Omental fat pad (tissue), 4 donors: ENCODE data around the gene TRIM28. TPM values are rescaled to one million over a fixed set of nuclear protein-coding genes. Genes with fewer than 3 reads are reported as not detected.

Experiments
- small RNA-seq: library from RNA; depleted of rRNA; stranded (forward); fragments of <200 nt; gene quantifications from one replicate; pipeline ENCODE3, GENCODE V24; 2016
- total RNA-seq, 4 donors: library from RNA; depleted of rRNA; stranded (reverse); fragments of >200 nt; gene quantifications; one replicate each; pipeline ENCODE4 v1.1.0, GENCODE V29; 2016

Gene TRIM28
- total RNA-seq, 4 donors from 2014 or later = 151 to 238 (median 166) TPM

Small RNA genes lying within 50 kb of the gene (small RNA-seq; reads per million reads assigned to genes)
- not detected for gene MIR6807
- not detected for gene RN7SL525P

Other genes starting within 250 kb of the TRIM28 start
- 10 to 100 TPM; 39.5 to 85.1 (median 59.2) TPM for gene ERVK3-1, start 238.7 kb upstream of the TRIM28 start, total RNA-seq
- gene ZSCAN22, start 217.1 kb upstream of the TRIM28 start, total RNA-seq = 1 to 10 TPM; 2.0 to 3.7 (median 2.8) TPM
- gene A1BG, start 190.6 kb upstream of the TRIM28 start, total RNA-seq = 10 to 100 TPM in 3 of 4 donors, 1 to 10 TPM in 1; 8.7 to 18.4 (median 16.4) TPM
- gene ZNF497, start 181.3 kb upstream of the TRIM28 start, total RNA-seq = 1 to 10 TPM in 3 of 4 donors, under 1 TPM in 1; 0.74 to 2.4 (median 1.3) TPM
- 1 to 10 TPM in 3 of 4 donors, under 1 TPM in 1; 0.48 to 4.4 (median 2.1) TPM for gene ZNF837, start 163.0 kb upstream of the TRIM28 start, total RNA-seq
- 1,000 to 10,000 TPM; 1,379 to 1,993 (median 1,504) TPM for gene RPS5, start 156.8 kb upstream of the TRIM28 start, total RNA-seq
- gene RNF225, start 148.4 kb upstream of the TRIM28 start, total RNA-seq = not detected
- gene ZNF584, start 135.4 kb upstream of the TRIM28 start, total RNA-seq = 10 to 100 TPM in 2 of 4 donors, 1 to 10 TPM in 2; 7.9 to 34.1 (median 9.2) TPM
- gene ZNF132, start 103.9 kb upstream of the TRIM28 start, total RNA-seq = 1 to 10 TPM; 4.0 to 8.2 (median 4.6) TPM
- 1 to 10 TPM; 3.8 to 8.5 (median 6.0) TPM for gene ZNF324B, start 92.4 kb upstream of the TRIM28 start, total RNA-seq
- 10 to 100 TPM in 3 of 4 donors, 1 to 10 TPM in 1; 7.3 to 23.3 (median 15.8) TPM for gene ZNF324, start 77.0 kb upstream of the TRIM28 start, total RNA-seq
- 10 to 100 TPM in 1 of 4 donors, 1 to 10 TPM in 3; 6.6 to 10.4 (median 8.0) TPM for gene ZNF446, start 67.7 kb upstream of the TRIM28 start, total RNA-seq
- gene SLC27A5, start 32.1 kb upstream of the TRIM28 start, total RNA-seq = 1 to 10 TPM; 4.5 to 8.5 (median 5.6) TPM
- 10 to 100 TPM in 1 of 4 donors, 1 to 10 TPM in 3; 4.6 to 10.2 (median 8.4) TPM for gene ZBTB45, start 24.3 kb upstream of the TRIM28 start, total RNA-seq
- 100 to 1,000 TPM in 2 of 4 donors, 10 to 100 TPM in 2; 87.0 to 115 (median 99.6) TPM for gene CHMP2A, start 11.0 kb downstream of the TRIM28 start, total RNA-seq
- gene UBE2M, start 14.5 kb downstream of the TRIM28 start, total RNA-seq = 10 to 100 TPM; 19.4 to 26.2 (median 23.3) TPM
- 10 to 100 TPM; 15.8 to 32.5 (median 22.1) TPM for gene MZF1, start 29.3 kb downstream of the TRIM28 start, total RNA-seq